H1 (cell line): ENCODE data around the gene NADSYN1. TPM values are rescaled to one million over a fixed set of nuclear protein-coding genes. Genes with fewer than 3 reads are reported as not detected.

Experiments
- CTCF ChIA-PET: fragments of 300-600 bp; sonication (Branson Sonifier 250); formaldehyde crosslinking; loops from one replicate; lab custom pipeline; 2021; ENCODE audit not compliant: partially characterized antibody; lab: Charles Lee
- POLR2A ChIA-PET: fragments of 300-600 bp; sonication (Branson Sonifier 250); formaldehyde crosslinking; loops from one replicate; lab custom pipeline; 2021; ENCODE audit warnings: inconsistent platforms; ENCODE audit not compliant: partially characterized antibody; lab: Charles Lee
- DNase-seq, 2 experiments: peaks; one replicate each; pipeline versions ENCODE4 v3.0.0 to v3.0.0-alpha.2; 2010 to 2022; ENCODE audit warnings: low spot score in 2 of 2, low read depth in 1 of 2, mixed read lengths in 1 of 2
- FAIRE-seq: peaks from 2 replicates; lab custom pipeline; 2011; peaks lifted over from hg19 to GRCh38; lab: Jason Lieb, UNC
- H2AFZ ChIP-seq: 2 replicates; pipeline ENCODE4 v1.8.1; 2012; ENCODE audit warnings: low read length, inconsistent platforms
- H2AK5ac ChIP-seq: 2 replicates; pipeline ENCODE4 v1.6.1; 2013; ENCODE audit warnings: low read depth, low read length
- H2BK120ac ChIP-seq: replicated peaks from 2 replicates; pipeline ENCODE3; 2013; ENCODE audit warnings: low read depth, low read length, inconsistent platforms
- H2BK12ac ChIP-seq: 2 replicates; pipeline ENCODE4 v1.6.1; 2013; ENCODE audit warnings: low read depth, low read length
- H2BK15ac ChIP-seq: 2 replicates; pipeline ENCODE4 v1.6.1; 2013; ENCODE audit warnings: low read length
- H2BK20ac ChIP-seq: 2 replicates; pipeline ENCODE4 v1.6.1; 2013; ENCODE audit warnings: low read length
- H2BK5ac ChIP-seq: 2 replicates; pipeline ENCODE4 v1.6.1; 2013; ENCODE audit warnings: low read depth, low read length
- H3K14ac ChIP-seq: 2 replicates; pipeline ENCODE4 v1.6.1; 2013; ENCODE audit warnings: inconsistent platforms; ENCODE audit not compliant: insufficient read length
- H3K18ac ChIP-seq: 2 replicates; pipeline ENCODE4 v1.6.1; 2013; ENCODE audit warnings: low read length; ENCODE audit errors: extremely low read depth
- H3K23ac ChIP-seq: 2 replicates; pipeline ENCODE4 v1.6.1; 2013; ENCODE audit warnings: inconsistent platforms; ENCODE audit not compliant: insufficient read length
- H3K23me2 ChIP-seq: 2 replicates; pipeline ENCODE4 v1.6.1; 2013; ENCODE audit warnings: low read depth, low read length
- H3K27ac ChIP-seq: 2 replicates; pipeline ENCODE4 v1.6.1; 2011; ENCODE audit warnings: low read depth, low read length, inconsistent platforms
- H3K27me3 ChIP-seq, 4 experiments: replicated peaks in 1 of 4; 1 replicate in 1 of 4; 2 replicates in 3 of 4; pipeline versions ENCODE4 v1.6.1 to v1.8.1; 2011 to 2013; ENCODE audit warnings: low read length in 3 of 4, mild to moderate bottlenecking in 3 of 4, inconsistent platforms in 2 of 4, mixed read lengths in 2 of 4, moderate library complexity in 1 of 4; ENCODE audit not compliant: control insufficient read depth in 3 of 4, insufficient read depth in 3 of 4; ENCODE audit errors: extremely low read depth in 1 of 4
- H3K36me3 ChIP-seq, 4 experiments: 2 replicates each; pipeline versions ENCODE4 v1.6.1 to v1.8.1; 2011 to 2013; ENCODE audit warnings: mild to moderate bottlenecking in 4 of 4, low read length in 3 of 4, moderate library complexity in 2 of 4, control low read depth in 1 of 4, inconsistent platforms in 1 of 4; ENCODE audit not compliant: insufficient read depth in 4 of 4, control insufficient read depth in 2 of 4
- H3K4ac ChIP-seq: replicated peaks from 2 replicates; pipeline ENCODE3; 2013; ENCODE audit warnings: low read length, low read depth, mixed read lengths, inconsistent platforms; ENCODE audit not compliant: insufficient read length
- H3K4me1 ChIP-seq, 4 experiments: replicated peaks in 1 of 4; 1 replicate in 1 of 4; 2 replicates in 3 of 4; pipeline versions ENCODE4 v1.6.1 to v1.8.1; 2011 to 2013; ENCODE audit warnings: low read length in 3 of 4, inconsistent platforms in 2 of 4, mixed read lengths in 1 of 4; ENCODE audit not compliant: insufficient read depth in 4 of 4, control insufficient read depth in 3 of 4
- H3K4me2 ChIP-seq, 2 experiments: 2 replicates each; pipeline versions ENCODE4 v1.6.1 to v1.8.1; 2011 to 2013; ENCODE audit warnings: low read depth in 2 of 2, low read length in 2 of 2, control low read depth in 1 of 2, inconsistent platforms in 1 of 2, mild to moderate bottlenecking in 1 of 2; ENCODE audit not compliant: insufficient read depth in 1 of 2
- H3K4me3 ChIP-seq, 4 experiments: fragments of 200-600, 300-600 bp in 1 of 4; sonication (generic), shearing (Covaris generic), sonication (Bioruptor Twin) in 1 of 4; 2 replicates each; pipeline versions ENCODE4 v1.5.1 to v1.8.1; 2011 to 2016; ENCODE audit warnings: low read length in 4 of 4, low read depth in 3 of 4, control low read depth in 2 of 4, inconsistent platforms in 2 of 4, mild to moderate bottlenecking in 2 of 4, mixed read lengths in 1 of 4, moderate library complexity in 1 of 4; ENCODE audit not compliant: insufficient read depth in 2 of 4; ENCODE audit errors: extremely low read depth in 1 of 4
- H3K56ac ChIP-seq: replicated peaks from 2 replicates; pipeline ENCODE3; 2013; ENCODE audit warnings: low read depth, mild to moderate bottlenecking, mixed read lengths, low read length, inconsistent platforms; ENCODE audit not compliant: insufficient read length
- H3K79me1 ChIP-seq: 2 replicates; pipeline ENCODE4 v1.6.1; 2013; ENCODE audit warnings: low read depth, low read length, control low read depth
- H3K79me2 ChIP-seq, 2 experiments: 2 replicates each; pipeline versions ENCODE4 v1.6.1 to v1.8.1; 2012 to 2013; ENCODE audit warnings: low read length in 2 of 2, mild to moderate bottlenecking in 2 of 2, inconsistent platforms in 1 of 2; ENCODE audit not compliant: insufficient read depth in 2 of 2, control insufficient read depth in 1 of 2
- H3K9ac ChIP-seq, 4 experiments: replicated peaks in 1 of 4; 1 replicate in 1 of 4; 2 replicates in 3 of 4; pipeline versions ENCODE4 v1.6.1 to v1.8.1; 2011 to 2013; ENCODE audit warnings: low read depth in 3 of 4, low read length in 3 of 4, control low read depth in 2 of 4, mild to moderate bottlenecking in 2 of 4, moderate library complexity in 2 of 4, inconsistent platforms in 1 of 4; ENCODE audit errors: extremely low read depth in 1 of 4
- H3K9me3 ChIP-seq, 2 experiments: 2 replicates each; pipeline versions ENCODE4 v1.6.1 to v1.8.1; 2012 to 2013; ENCODE audit warnings: mild to moderate bottlenecking in 2 of 2, moderate library complexity in 2 of 2, control low read depth in 1 of 2, inconsistent platforms in 1 of 2, low read depth in 1 of 2, low read length in 1 of 2, mixed read lengths in 1 of 2; ENCODE audit not compliant: insufficient read depth in 2 of 2
- H4K20me1 ChIP-seq, 2 experiments: replicated peaks in 1 of 2; 2 replicates each; pipeline versions ENCODE3 to v1.8.1; 2011 to 2013; ENCODE audit warnings: inconsistent platforms in 2 of 2, low read length in 2 of 2, mild to moderate bottlenecking in 1 of 2; ENCODE audit not compliant: insufficient read depth in 2 of 2, control insufficient read depth in 1 of 2
- H4K5ac ChIP-seq: 2 replicates; pipeline ENCODE4 v1.6.1; 2013; ENCODE audit warnings: low read length, low read depth, mixed read lengths, inconsistent platforms; ENCODE audit not compliant: insufficient read length
- H4K8ac ChIP-seq: 2 replicates; pipeline ENCODE4 v1.8.0; 2013; ENCODE audit warnings: mild to moderate bottlenecking, moderate library complexity, low read length, inconsistent platforms; ENCODE audit not compliant: insufficient read depth; ENCODE audit errors: extremely low read depth
- H4K91ac ChIP-seq: replicated peaks from 2 replicates; pipeline ENCODE3; 2013; ENCODE audit warnings: low read length, mixed read lengths, inconsistent platforms; ENCODE audit not compliant: insufficient read length
- BRCA1 ChIP-seq: IDR thresholded peaks from 2 replicates; pipeline ENCODE4 v1.6.1; 2012; ENCODE audit warnings: low read depth, low read length, improper control_type of control experiment
- CHD2 ChIP-seq: IDR thresholded peaks from 2 replicates; pipeline ENCODE4 v1.6.1; 2012; ENCODE audit warnings: low read length, improper control_type of control experiment
- EZH2 ChIP-seq: fragments of 200-600 bp; sonication (generic); IDR thresholded peaks from 2 replicates; pipeline ENCODE4 v1.7.1; 2012; ENCODE audit warnings: low read depth, mild to moderate bottlenecking, moderate library complexity, low read length, inconsistent platforms; ENCODE audit not compliant: severe bottlenecking
- KDM4A ChIP-seq: IDR thresholded peaks from one replicate; pipeline ENCODE4 v1.7.1; 2012; ENCODE audit warnings: low read depth, mild to moderate bottlenecking, moderate library complexity, low read length, inconsistent platforms; ENCODE audit not compliant: severe bottlenecking
- TCF12 ChIP-seq: IDR thresholded peaks from 2 replicates; pipeline ENCODE4 v1.6.1; 2011; ENCODE audit warnings: low read depth, mild to moderate bottlenecking, low read length
- WGBS, 2 experiments: shearing (Covaris generic) in 1 of 2; methylation state at CpG; one replicate each; pipeline versions ENCODE4 v1.1.6 to v1.1.7; 2013 to 2015; ENCODE audit warnings: low lambda C conversion rate in 2 of 2, mixed read lengths in 2 of 2, inconsistent platforms in 1 of 2, low coverage in 1 of 2, missing lambda C conversion rate in 1 of 2; ENCODE audit not compliant: insufficient replicate concordance in 2 of 2, insufficient coverage in 1 of 2, insufficient read length in 1 of 2; ENCODE audit errors: extremely low coverage in 1 of 2, missing lambda C conversion rate in 1 of 2; 5-methylcytosine and 5-hydroxymethylcytosine counted together
- polyA plus RNA-seq, 7 experiments: library from polyadenylated mRNA; depleted of rRNA in 3 of 7; stranded (reverse) in 5 of 7; unstranded in 2 of 7; fragments of >200 nt in 5 of 7; fragments of 200-250 nt in 2 of 7; gene quantifications; 1 replicate in 5 of 7; 2 replicates in 1 of 7; 4 replicates in 1 of 7; pipeline versions ENCODE4 v1.2.1 to v1.2.3, GENCODE V29; 2011 to 2013; ENCODE audit warnings: missing spikeins in 2 of 7, mixed read lengths in 2 of 7
- total RNA-seq: library from RNA; stranded (reverse); fragmentation: NEBNext Ultra II Directional; extraction: Animal tissue kit (Norgen Biotek cat#: 25700); gene quantifications from 2 replicates; pipeline ENCODE4 v1.2.1, GENCODE V29; 2021

NADSYN1 gene
- total and polyA plus RNA-seq, 2 of the 8 experiments (the other 6 are each of a cell fraction or from before 2014, with no cell fraction given), result 38.3 to 38.6 TPM

DNA sequence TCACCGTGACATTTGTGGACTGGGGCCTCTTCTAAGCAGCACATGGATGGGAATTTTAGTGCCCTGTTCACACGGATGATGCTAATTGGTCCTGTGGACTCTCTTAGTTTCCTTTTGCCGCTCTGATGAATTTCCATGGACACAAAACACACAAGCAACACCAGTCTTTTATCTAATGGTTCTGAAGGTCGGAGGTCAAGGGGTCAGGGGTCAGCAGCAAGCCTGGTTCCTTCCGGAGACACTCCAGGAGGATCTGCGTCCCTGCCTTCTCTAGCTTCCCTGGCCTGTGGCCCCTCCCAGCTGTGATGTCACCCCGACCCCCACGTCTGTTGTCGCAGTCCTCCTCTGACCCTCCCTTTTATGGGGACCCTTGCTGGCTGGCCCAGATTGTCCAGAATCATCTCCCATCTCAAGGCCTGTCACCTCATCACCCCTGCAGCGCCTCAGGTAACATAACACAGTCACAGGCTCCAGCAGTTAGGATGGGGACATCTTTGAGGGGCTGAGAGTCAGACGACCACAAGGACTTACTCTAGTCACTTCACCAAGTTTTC is 6.8 kb downstream of the NADSYN1 start:
- H3K9ac ChIP-seq, result no peak overlapping the region
- H3K23ac ChIP-seq, result no peak overlapping the region
- H2BK120ac ChIP-seq, result no peak overlapping the region
- POLR2A ChIA-PET, result no interaction called here
- no peaks in the 10 kb centered on the region for H3K27me3 ChIP-seq
- H3K23me2 ChIP-seq, result no peaks in the 10 kb centered on the region
- H3K56ac ChIP-seq, result no peak overlapping the region
- no peak for DNase-seq
- H3K4ac ChIP-seq, result no peak overlapping the region
- TF ChIP-seq KDM4A, result no peak
- no peak for TF ChIP-seq CHD2
- TF ChIP-seq TCF12, result no peak
- no peak for TF ChIP-seq EZH2
- no peak for TF ChIP-seq BRCA1
- no peak overlapping the region for H3K4me3 ChIP-seq
- H2BK12ac ChIP-seq, result no peak overlapping the region
- H3K18ac ChIP-seq, result no peak overlapping the region
- H2AK5ac ChIP-seq, result no peak overlapping the region
- no peak for FAIRE-seq
- H4K5ac ChIP-seq, result no peak overlapping the region
- H4K20me1 ChIP-seq, result peaks cover 8 to 11% of the 10 kb centered on the region in 2 experiments
- CTCF ChIA-PET, result interaction anchor here (1.2 kb wide), 1 partner anchor 40 kb away, joined by 3 read pairs; no protein-coding TSS in a partner anchor
- no peak overlapping the region for H4K8ac ChIP-seq
- no peak overlapping the region for H3K14ac ChIP-seq
- no peak overlapping the region for H4K91ac ChIP-seq
- WGBS, 2 experiments, result 78% methylated on average over 11 of the region's 11 CpGs; no CpG with 5 or more reads in 1 of the 2 experiments
- no peaks in the 10 kb centered on the region for H3K9me3 ChIP-seq
- H3K36me3 ChIP-seq, result peaks cover 4 to 24% (median 9%) of the 10 kb centered on the region in 4 experiments; a peak in 5 of 8 replicates
- no peak overlapping the region for H3K4me2 ChIP-seq
- peaks cover 0 to 3% (median 0%) of the 10 kb centered on the region in 4 experiments; a peak in 1 of 7 replicates for H3K4me1 ChIP-seq
- no peak overlapping the region for H2AFZ ChIP-seq
- no peaks in the 10 kb centered on the region for H3K79me2 ChIP-seq
- no peak overlapping the region for H3K27ac ChIP-seq
- H2BK5ac ChIP-seq, result no peak overlapping the region
- no peak overlapping the region for H2BK20ac ChIP-seq
- no peak overlapping the region for H2BK15ac ChIP-seq
- no peaks in the 10 kb centered on the region; the same call in 1 of the 2 replicates for H3K79me1 ChIP-seq
